SJSA1 (cell line): ENCODE measurements around the gene ACTG1. TPM values are rescaled to one million over a fixed set of nuclear protein-coding genes. Genes with fewer than 3 reads are reported as not detected.

Experiments
- DNase-seq, 2 experiments: peaks; one replicate each; pipeline ENCODE4 v3.0.0-alpha.2; 2015 to 2020; ENCODE audit warnings: low spot score in 2 of 2, low read depth in 1 of 2
- H3K27ac ChIP-seq: fragments of 250-450 bp; sonication (Bioruptor Pico); 2 replicates; pipeline ENCODE4 v1.5.1; 2020; ENCODE audit warnings: mild to moderate bottlenecking, moderate library complexity
- H3K27me3 ChIP-seq: fragments of 250-450 bp; sonication (Bioruptor Pico); replicated peaks from 2 replicates; pipeline ENCODE4 v1.5.1; 2020; ENCODE audit warnings: mild to moderate bottlenecking, moderate library complexity
- H3K36me3 ChIP-seq: fragments of 250-450 bp; sonication (Bioruptor Pico); 2 replicates; pipeline ENCODE4 v1.5.1; 2020; ENCODE audit warnings: mild to moderate bottlenecking
- H3K4me1 ChIP-seq: fragments of 250-450 bp; sonication (Bioruptor Pico); replicated peaks from 2 replicates; pipeline ENCODE4 v1.6.1; 2021; ENCODE audit warnings: mild to moderate bottlenecking
- H3K4me3 ChIP-seq: fragments of 250-450 bp; sonication (Bioruptor Pico); 2 replicates; pipeline ENCODE4 v1.5.1; 2020; ENCODE audit warnings: mild to moderate bottlenecking
- H3K9me3 ChIP-seq: fragments of 250-450 bp; sonication (Bioruptor Pico); replicated peaks from 2 replicates; pipeline ENCODE4 v1.5.1; 2020; ENCODE audit warnings: mild to moderate bottlenecking
- total RNA-seq: library from RNA; depleted of rRNA; stranded (reverse); fragments of >200 nt; shearing (Covaris generic); gene quantifications from 2 replicates; pipeline ENCODE4 v1.2.3, GENCODE V29; 2014

Gene ACTG1
- total RNA-seq, 1 experiment from 2014 or later, result 9,784 TPM

DNA sequence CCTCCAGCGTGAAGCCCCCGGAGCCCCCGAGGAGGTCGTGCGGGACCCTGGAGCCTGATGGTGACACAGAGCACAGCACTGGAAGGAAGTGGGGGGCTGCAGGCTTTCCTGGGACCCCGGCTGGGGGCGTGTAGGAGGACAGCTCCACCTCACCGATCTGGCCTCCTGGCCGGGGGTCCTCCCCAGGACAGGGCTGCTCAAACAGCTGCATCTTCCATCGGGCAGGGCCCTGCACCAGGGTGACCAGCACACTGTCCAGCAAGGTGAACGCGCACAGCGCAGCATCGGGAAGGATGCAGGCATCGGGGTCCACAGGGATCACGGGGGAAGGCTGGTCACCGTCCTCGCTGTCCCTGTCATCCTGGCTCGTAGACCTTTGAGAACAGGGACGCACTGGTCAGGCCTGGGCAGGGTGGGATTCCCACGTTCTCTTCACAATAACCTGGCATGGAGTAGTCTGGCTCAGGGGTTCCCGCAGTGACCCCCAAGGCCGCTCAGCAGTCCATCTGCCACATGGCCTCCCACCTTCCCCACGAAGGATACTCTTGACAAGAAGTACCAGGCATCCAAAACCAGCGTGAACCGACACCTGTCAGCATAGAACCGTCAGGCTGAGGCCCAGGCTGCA, 38.3 kb upstream of the ACTG1 start:
- Histone ChIP-seq H3K4me3 (peak overlapping the region; percentile 89), H3K27ac (no peak overlapping the region), H3K36me3 (peaks cover 66% of the 10 kb centered on the region), H3K27me3 (no peaks in the 10 kb centered on the region), H3K9me3 (peaks cover 10% of the 10 kb centered on the region; the same call in 1 of the 2 replicates), H3K4me1 (peaks cover 32% of the 10 kb centered on the region)
- DNase-seq, result no peak

DNA sequence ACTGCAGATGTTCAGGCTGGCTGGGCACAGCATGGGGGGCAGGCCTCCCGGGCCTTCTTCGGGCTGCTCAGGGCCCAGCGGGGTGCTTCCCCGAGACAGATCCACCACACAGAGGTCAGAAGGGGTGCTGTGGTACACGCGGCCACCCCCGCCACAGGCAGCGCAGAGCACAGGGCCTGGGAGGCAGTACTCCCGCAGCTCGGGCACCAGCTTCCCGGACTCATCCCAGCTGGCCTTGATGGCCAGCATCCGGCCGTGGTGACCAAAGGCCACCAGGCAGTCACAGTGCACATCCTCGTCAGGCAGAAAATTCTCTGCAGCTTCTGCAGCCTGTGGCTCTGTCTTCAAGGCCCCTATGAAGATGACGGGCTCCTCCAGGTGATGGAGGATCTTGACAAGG, 37.7 kb upstream of the ACTG1 start:
- Histone ChIP-seq H3K27me3 (no peaks in the 10 kb centered on the region), H3K4me1 (peaks cover 27% of the 10 kb centered on the region), H3K9me3 (peaks cover 7% of the 10 kb centered on the region; the same call in 1 of the 2 replicates), H3K27ac (no peak overlapping the region), H3K4me3 (no peak overlapping the region), H3K36me3 (peaks cover 68% of the 10 kb centered on the region)
- DNase-seq, result no peak

DNA sequence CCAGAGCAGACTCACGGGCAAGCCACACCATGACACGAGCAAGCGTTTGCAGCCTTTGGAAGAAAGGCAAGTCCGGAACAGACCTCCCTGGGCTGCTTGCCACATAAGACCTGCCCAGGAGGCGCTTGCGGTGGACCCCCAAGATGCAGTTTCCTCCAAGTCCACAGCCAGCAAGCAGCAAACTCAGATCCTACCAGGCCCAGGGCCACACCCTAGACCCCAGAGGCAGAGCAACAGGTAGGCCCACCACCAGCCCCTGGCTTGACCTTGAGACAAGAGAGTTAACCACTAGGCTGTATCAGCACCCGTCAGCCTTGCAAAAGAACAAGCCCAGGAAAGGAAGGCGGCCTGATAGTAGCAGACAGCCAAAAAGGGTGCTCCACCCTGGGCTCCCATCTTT, 37.2 kb upstream of the ACTG1 start:
- no peak for DNase-seq
- H3K36me3 ChIP-seq, result peaks cover 73% of the 10 kb centered on the region
- H3K27me3 ChIP-seq, result no peaks in the 10 kb centered on the region
- no peak overlapping the region for H3K4me3 ChIP-seq
- peaks cover 27% of the 10 kb centered on the region for H3K4me1 ChIP-seq
- H3K9me3 ChIP-seq, result peaks cover 7% of the 10 kb centered on the region; the same call in 1 of the 2 replicates
- H3K27ac ChIP-seq, result no peak overlapping the region

DNA sequence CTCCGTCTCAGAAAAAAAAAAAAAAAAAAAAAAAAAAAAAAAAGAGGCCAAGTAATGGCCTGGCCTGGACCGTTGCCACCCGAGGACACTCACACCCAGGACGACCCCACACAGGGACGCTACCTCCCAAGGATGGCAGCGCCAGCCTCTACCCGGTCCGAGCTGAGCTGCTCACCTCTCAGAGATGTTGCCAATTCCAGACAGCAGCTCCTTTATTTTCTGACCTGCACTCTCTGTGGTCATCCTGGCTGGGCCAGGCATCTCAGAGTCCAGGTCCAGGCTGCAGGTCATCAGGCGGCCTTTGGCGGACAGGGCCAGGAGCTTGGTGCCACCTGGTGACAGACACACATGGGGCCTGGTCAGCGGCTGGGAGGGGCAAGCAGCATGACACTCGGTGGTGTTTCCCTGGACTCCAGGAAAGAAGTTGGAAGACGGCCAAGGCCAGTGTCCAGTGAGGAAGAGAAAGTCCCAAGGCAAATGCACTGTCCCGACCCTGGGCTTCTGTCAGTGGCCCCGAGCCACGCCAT, 36.5 kb upstream of the ACTG1 start:
- Histone ChIP-seq H3K9me3 (peaks cover 7% of the 10 kb centered on the region; the same call in 1 of the 2 replicates), H3K27me3 (no peaks in the 10 kb centered on the region), H3K4me3 (no peak overlapping the region), H3K27ac (no peak overlapping the region), H3K4me1 (peaks cover 26% of the 10 kb centered on the region), H3K36me3 (peaks cover 80% of the 10 kb centered on the region)
- DNase-seq, result no peak

DNA sequence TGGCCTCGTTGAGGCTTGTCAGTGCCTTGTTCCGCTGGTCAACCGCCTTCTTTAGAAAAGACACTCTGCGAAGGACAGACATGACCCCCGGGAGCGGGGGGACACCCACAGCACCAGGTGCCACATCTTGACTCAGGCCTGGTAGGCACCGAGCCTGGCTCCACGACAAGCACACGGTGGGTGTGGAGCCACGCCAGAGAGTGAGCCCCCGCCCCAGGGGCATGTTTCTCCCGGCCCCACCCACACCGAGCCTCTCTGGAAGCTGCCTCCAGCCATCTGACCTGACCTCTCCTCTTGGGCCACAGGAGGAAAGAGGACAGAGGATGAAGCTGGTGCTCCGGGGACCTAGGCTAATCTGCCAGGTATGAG, 35.0 kb upstream of the ACTG1 start:
- Histone ChIP-seq H3K4me1 (peaks cover 11% of the 10 kb centered on the region), H3K36me3 (peaks cover 95% of the 10 kb centered on the region), H3K9me3 (peaks cover 6% of the 10 kb centered on the region; the same call in 1 of the 2 replicates), H3K27me3 (no peaks in the 10 kb centered on the region), H3K27ac (no peak overlapping the region), H3K4me3 (no peak overlapping the region)
- DNase-seq, result no peak

DNA sequence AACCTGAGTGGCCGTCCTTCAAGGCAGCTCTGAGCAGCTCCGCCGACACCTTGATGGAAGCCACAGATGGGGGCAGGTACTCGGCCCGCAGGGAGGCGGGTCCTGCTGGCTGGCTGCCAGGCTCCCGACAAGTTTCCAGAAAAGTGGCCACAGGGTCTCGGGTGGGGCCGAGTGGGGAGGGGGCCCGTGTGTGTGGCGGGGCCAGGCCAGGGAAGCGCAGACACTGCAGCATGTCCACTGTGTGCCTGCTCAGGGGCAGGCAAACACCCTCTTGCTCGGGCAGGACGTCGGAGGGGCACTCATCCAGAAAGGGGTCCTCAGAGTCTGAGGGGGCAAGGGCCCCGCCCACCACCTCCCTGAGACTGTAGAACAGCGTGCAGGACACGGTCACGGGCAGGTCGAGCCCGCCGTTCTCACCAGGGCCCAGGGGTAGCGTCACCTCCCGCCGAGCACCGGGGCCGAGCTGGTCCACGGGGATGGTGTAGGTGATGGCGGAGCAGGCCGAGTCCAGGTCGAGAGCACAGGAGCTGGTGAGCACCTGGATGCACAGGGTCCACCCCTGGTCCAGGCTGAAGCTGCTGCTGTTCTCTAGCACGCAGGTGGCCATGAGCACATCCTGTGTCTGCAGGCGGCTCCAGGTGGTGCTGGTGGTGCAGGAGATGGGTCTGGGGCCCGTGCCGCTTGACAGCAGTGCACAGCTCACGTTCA, 34.5 kb upstream of the ACTG1 start:
- no peaks in the 10 kb centered on the region for H3K27me3 ChIP-seq
- peaks cover 10% of the 10 kb centered on the region for H3K4me1 ChIP-seq
- H3K36me3 ChIP-seq, result peaks cover 94% of the 10 kb centered on the region
- no peak for DNase-seq
- H3K4me3 ChIP-seq, result no peak overlapping the region
- H3K9me3 ChIP-seq, result 0 out of 2 replicates have a peak, but pooled peaks cover 3% of the 10 kb centered on the region
- no peak overlapping the region for H3K27ac ChIP-seq

DNA sequence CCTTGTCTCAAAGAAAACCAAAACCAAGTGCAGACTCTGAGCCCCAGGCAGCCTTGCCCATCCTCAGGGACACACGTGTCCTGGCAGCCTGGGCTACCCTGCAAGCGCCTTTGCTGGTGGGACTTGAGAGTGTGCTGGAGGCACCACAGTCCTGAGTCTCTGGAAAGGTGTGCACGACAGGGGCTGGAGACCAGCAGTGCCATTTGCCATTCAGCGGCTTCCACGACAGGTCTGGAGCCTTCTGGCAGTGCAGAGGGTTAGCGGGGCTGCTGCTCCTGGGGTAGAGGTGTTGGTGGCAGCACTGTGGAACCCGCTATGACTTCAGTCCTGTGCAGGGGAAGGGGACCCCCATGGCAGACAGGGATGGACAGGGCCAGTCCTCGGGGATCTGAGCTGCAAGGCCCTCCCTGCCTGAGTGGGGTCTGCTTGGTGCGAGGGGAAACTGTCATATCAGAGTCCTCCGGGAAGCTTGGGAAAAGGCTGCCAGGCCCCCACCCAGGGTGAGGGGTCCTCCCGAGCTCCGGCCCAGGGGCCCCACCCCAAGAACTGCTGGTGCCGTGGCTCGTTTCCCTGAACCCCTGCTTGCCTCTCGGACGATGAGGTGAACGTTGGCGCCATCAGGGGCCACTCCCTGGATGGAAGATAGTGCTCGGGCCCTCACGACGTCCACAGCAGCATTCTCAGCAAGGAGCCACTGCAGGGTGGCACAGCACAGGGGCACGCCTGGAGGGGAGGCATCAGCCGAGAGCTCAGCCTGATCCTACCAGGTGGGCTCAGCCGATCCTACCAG, 32.8 kb upstream of the ACTG1 start:
- peaks cover 94% of the 10 kb centered on the region for H3K36me3 ChIP-seq
- no peak overlapping the region for H3K4me3 ChIP-seq

DNA sequence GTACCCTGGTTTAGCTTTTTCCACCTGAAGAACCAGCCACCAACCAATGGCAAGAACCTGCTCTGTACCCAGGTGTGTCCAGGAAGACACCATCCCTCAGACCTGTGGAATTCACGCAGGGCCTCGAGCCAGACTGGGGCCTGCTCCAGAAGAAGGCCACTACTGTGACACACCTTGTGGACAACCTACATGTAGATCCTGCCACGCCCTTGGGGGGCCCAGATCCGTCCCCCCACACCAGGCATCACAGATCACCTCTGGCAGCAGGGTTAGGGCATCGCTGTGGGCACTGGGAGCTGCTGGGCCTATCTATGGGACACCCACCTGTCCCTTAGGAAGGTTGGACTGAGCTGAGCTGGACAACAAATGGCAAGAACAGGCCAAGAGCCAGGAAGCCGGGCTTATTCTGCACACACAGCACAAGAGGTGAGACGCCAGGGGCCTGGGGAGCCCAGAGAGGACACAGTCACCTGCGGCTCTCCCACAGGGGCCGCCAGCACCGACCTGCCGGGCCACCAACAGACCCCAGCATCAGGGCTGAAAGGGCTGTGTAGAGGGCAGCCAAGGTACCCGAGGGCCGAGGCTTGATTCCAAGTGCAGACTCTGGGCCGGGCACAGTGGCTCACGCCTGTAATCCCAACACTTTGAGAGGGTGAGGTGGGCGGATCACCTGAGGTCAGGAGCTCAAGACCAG, 31.8 kb upstream of the ACTG1 start:
- Histone ChIP-seq H3K27ac (no peak overlapping the region), H3K36me3 (peaks cover 94% of the 10 kb centered on the region), H3K9me3 (0 out of 2 replicates have a peak, but pooled peaks cover 3% of the 10 kb centered on the region), H3K4me3 (no peak overlapping the region), H3K4me1 (no peaks in the 10 kb centered on the region), H3K27me3 (no peaks in the 10 kb centered on the region)
- DNase-seq, result no peak

More for the DNA sequence above, 32.8 kb upstream of the ACTG1 start:
- Histone ChIP-seq H3K27me3 (no peaks in the 10 kb centered on the region), H3K27ac (no peak overlapping the region), H3K4me1 (no peaks in the 10 kb centered on the region), H3K9me3 (0 out of 2 replicates have a peak, but pooled peaks cover 3% of the 10 kb centered on the region)
- no peak for DNase-seq

DNA sequence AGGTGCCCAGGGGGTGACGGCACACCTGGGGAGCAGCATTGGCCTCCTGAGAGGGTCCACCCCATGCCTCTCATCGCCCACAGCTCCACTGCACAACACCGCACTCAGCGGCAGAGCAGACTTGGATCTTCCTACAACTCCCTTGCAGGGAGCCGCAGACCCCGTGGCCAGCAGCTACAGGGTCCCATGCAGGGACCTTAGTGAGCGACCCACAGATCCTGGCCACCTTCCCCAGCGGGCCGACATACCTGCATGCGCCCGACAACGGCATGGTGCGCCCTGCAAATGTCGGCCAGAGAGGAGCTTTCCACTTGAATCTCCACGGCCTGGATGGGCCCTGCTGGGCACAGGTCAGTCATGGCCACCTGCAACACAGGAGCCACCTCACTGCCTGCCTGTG, 31.2 kb upstream of the ACTG1 start:
- Histone ChIP-seq H3K4me3 (no peak overlapping the region), H3K27ac (no peak overlapping the region), H3K4me1 (peaks cover 2% of the 10 kb centered on the region; the same call in 1 of the 2 replicates), H3K9me3 (0 out of 2 replicates have a peak, but pooled peaks cover 3% of the 10 kb centered on the region), H3K36me3 (peaks cover 94% of the 10 kb centered on the region), H3K27me3 (no peaks in the 10 kb centered on the region)
- DNase-seq, result no peak

DNA sequence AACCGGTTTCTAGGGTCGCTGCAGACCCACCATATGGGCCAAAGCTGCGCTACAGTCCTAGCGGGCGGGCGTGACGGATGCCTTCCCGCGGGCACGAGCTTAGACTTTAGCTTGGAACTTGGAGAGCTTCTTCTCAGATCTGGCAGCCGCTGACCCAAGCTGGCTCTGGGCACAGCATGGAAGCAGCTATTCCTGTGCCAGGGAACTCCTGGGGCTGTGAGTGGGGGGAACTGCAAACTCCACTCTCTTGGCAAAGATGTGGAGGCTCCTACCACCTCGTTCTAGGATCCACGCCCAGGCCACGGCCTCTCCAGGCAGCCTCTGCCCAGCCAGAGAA, 30.7 kb upstream of the ACTG1 start:
- Histone ChIP-seq H3K9me3 (0 out of 2 replicates have a peak, but pooled peaks cover 3% of the 10 kb centered on the region), H3K36me3 (peaks cover 95% of the 10 kb centered on the region), H3K27ac (no peak overlapping the region), H3K4me3 (no peak overlapping the region), H3K4me1 (peaks cover 6% of the 10 kb centered on the region; the same call in 1 of the 2 replicates), H3K27me3 (no peaks in the 10 kb centered on the region)
- no peak for DNase-seq

DNA sequence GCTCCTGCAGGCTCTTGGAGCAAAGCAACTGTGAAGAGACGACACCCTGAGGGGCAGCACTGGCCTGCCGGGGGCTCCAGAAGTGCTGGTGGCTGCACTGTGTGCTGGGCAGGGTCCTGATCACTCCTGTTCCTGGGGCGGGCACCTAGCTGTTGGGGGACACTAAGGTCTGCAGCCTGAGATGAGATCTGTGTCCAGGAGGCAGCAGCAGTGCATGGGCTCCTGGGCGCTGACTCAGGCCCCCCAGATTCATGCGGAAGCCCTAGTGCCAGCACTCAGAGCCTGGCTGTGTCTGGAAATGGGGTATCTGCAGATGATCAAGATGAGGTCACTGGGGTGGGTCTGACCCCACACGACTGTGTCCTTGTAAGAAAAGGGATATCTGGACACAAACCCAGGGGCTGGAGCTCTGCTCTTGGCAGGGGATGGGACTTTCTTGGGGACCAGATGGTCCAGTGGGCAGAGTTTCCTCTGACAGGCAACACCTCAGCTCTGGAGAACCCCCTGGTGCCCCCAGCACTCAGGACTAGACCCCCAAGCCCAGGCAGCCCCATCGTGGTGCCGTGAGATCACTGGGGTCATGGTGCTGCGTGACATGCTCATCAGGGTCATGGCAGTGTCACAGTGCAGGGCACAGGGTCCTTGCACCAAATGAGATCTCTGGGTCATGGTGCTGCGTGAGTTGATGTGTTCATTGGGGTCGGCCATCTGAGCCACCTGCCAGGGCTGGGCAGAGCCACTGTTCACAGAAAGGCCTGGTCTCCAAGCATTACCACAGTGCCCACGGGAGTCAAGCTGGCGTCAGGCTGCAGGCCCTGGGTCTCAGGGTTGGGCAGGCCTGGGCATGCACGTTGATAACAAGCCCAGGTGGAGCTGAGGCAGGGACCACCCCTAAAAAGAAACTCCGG, 30.1 kb upstream of the ACTG1 start:
- Histone ChIP-seq H3K9me3 (0 out of 2 replicates have a peak, but pooled peaks cover 3% of the 10 kb centered on the region), H3K36me3 (peaks cover 95% of the 10 kb centered on the region), H3K4me1 (peaks cover 8% of the 10 kb centered on the region; the same call in 1 of the 2 replicates), H3K27me3 (no peaks in the 10 kb centered on the region), H3K27ac (no peak overlapping the region), H3K4me3 (no peak overlapping the region)
- no peak for DNase-seq

DNA sequence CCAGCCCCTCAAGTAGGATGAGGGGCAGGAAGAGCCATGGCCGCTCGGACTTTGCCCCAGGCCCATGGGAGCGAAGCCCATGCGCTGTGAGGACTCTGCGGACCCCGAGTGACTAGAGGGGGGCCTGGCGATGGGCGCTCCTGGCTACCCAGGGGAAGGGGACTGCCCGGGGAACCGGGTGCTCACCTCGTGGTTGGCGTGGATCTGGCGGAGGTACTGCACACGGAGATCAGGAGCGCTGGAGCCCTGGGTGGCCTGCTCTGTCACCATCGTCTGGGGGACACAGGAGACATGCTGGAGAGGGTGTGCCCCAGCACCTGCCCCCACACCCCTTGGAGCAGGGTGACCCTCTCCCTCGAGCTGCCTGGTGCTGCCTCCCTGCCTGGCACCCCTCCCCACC, 28.5 kb upstream of the ACTG1 start:
- H3K4me1 ChIP-seq, result peaks cover 8% of the 10 kb centered on the region; the same call in 1 of the 2 replicates
- no peak overlapping the region for H3K27ac ChIP-seq
- peaks cover 82% of the 10 kb centered on the region for H3K36me3 ChIP-seq

More for the DNA sequence above, 28.5 kb upstream of the ACTG1 start:
- no peaks in the 10 kb centered on the region for H3K27me3 ChIP-seq
- no peak for DNase-seq
- H3K9me3 ChIP-seq, result 0 out of 2 replicates have a peak, but pooled peaks cover 3% of the 10 kb centered on the region
- no peak overlapping the region for H3K4me3 ChIP-seq
